H1 (cell line): ENCODE measurements around the gene CDKL1.

Experiments
- CEBPB ChIP-seq: IDR thresholded peaks from 2 replicates; pipeline ENCODE4 v1.6.1; 2012; ENCODE audit warnings: low read depth, low read length
- CREB1 ChIP-seq: IDR thresholded peaks from 2 replicates; pipeline ENCODE4 v1.6.1; 2012; ENCODE audit warnings: inconsistent platforms
- GABPA ChIP-seq: IDR thresholded peaks from 2 replicates; pipeline ENCODE4 v1.6.1; 2011; ENCODE audit warnings: mild to moderate bottlenecking, low read length, moderate library complexity, borderline replicate concordance; ENCODE audit not compliant: insufficient read depth
- JUN ChIP-seq: IDR thresholded peaks from 2 replicates; pipeline ENCODE4 v1.6.1; 2011; ENCODE audit warnings: low read depth, mild to moderate bottlenecking, improper control_type of control experiment, low read length
- MAFK ChIP-seq: IDR thresholded peaks from 2 replicates; pipeline ENCODE4 v1.6.1; 2012; ENCODE audit warnings: low read depth, mild to moderate bottlenecking, improper control_type of control experiment, low read length
- POLR2A ChIP-seq, 2 experiments: IDR thresholded peaks; 1 replicate in 1 of 2; 2 replicates in 1 of 2; pipeline ENCODE4 v1.6.1; 2011; ENCODE audit warnings: low read depth in 2 of 2, low read length in 2 of 2, mild to moderate bottlenecking in 2 of 2; ENCODE audit errors: control extremely low read depth in 1 of 2
- RAD21 ChIP-seq, 2 experiments: IDR thresholded peaks in 1 of 2; conservative IDR thresholded peaks in 1 of 2; 2 replicates each; pipeline ENCODE4 v1.6.1; 2011; ENCODE audit warnings: low read depth in 2 of 2, low read length in 2 of 2, improper control_type of control experiment in 1 of 2, inconsistent platforms in 1 of 2, mild to moderate bottlenecking in 1 of 2, moderate library complexity in 1 of 2
- RFX5 ChIP-seq: IDR thresholded peaks from 2 replicates; pipeline ENCODE4 v1.6.1; 2011; ENCODE audit warnings: low read depth, low read length, improper control_type of control experiment, borderline replicate concordance
- RXRA ChIP-seq: IDR thresholded peaks from 2 replicates; pipeline ENCODE4 v1.6.1; 2011; ENCODE audit warnings: low read depth, mild to moderate bottlenecking, low read length, moderate library complexity; ENCODE audit not compliant: insufficient read depth
- ZNF274 ChIP-seq: IDR thresholded peaks from 2 replicates; pipeline ENCODE4 v1.7.0; 2012; ENCODE audit warnings: low read length, borderline replicate concordance; ENCODE audit errors: extremely low read depth
- TF ChIP-seq, protein P1 (sequence below), 3 experiments: IDR thresholded peaks; 1 replicate in 2 of 3; 2 replicates in 1 of 3; pipeline versions ENCODE4 v1.5.1 to v1.6.1; 2011; ENCODE audit warnings: low read length in 3 of 3, mild to moderate bottlenecking in 3 of 3, inconsistent platforms in 2 of 3, low read depth in 1 of 3, moderate library complexity in 1 of 3; ENCODE audit not compliant: insufficient read depth in 1 of 3; ENCODE audit errors: control extremely low read depth in 1 of 3
- TF ChIP-seq, protein P2 (sequence below): IDR thresholded peaks from 2 replicates; pipeline ENCODE4 v1.6.1; 2012; ENCODE audit warnings: inconsistent platforms

DNA sequence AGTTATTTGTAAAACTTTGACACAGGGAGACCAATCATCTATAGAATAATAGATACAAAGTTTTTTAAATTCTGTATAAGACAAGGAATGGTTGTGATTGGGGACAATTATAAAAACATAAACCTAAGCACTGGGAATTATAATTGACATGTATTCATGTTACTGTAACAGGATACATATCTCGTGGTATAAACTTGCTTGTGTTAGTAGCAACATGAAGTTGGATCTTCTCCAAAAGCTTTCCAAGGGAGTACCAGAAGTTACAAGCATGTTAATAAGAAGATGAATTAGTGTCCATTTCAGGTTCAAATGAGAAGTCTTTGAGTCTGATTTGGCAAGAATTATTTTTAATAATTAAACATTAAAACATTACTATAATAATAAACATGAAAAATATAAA, 42.2 kb downstream of the CDKL1 start:
- TF ChIP-seq RXRA: no peak
- no peak for TF ChIP-seq JUN
- TF ChIP-seq, protein P1, sequence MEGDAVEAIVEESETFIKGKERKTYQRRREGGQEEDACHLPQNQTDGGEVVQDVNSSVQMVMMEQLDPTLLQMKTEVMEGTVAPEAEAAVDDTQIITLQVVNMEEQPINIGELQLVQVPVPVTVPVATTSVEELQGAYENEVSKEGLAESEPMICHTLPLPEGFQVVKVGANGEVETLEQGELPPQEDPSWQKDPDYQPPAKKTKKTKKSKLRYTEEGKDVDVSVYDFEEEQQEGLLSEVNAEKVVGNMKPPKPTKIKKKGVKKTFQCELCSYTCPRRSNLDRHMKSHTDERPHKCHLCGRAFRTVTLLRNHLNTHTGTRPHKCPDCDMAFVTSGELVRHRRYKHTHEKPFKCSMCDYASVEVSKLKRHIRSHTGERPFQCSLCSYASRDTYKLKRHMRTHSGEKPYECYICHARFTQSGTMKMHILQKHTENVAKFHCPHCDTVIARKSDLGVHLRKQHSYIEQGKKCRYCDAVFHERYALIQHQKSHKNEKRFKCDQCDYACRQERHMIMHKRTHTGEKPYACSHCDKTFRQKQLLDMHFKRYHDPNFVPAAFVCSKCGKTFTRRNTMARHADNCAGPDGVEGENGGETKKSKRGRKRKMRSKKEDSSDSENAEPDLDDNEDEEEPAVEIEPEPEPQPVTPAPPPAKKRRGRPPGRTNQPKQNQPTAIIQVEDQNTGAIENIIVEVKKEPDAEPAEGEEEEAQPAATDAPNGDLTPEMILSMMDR (IDR thresholded peaks at IDR 0.05; ENCODE audit: control extremely low read depth in 1 of 3, insufficient read depth in 1 of 3, low read depth in 1 of 3, low read length in 3 of 3): no peak
- TF ChIP-seq ZNF274: no peak
- no peak for TF ChIP-seq CEBPB
- no peak for TF ChIP-seq POLR2A (IDR thresholded peaks at IDR 0.05; ENCODE audit: control extremely low read depth in 1 of 2, low read depth in 2 of 2, low read length in 2 of 2)
- no peak for TF ChIP-seq RFX5
- no peak for TF ChIP-seq CREB1
- TF ChIP-seq MAFK: no peak
- TF ChIP-seq GABPA: no peak
- TF ChIP-seq RAD21 (IDR thresholded peaks at IDR 0.05 in 1 of 2, conservative IDR thresholded peaks at IDR 0.05 in 1 of 2; ENCODE audit: low read depth in 2 of 2, low read length in 2 of 2): no peak
- TF ChIP-seq, protein P2, sequence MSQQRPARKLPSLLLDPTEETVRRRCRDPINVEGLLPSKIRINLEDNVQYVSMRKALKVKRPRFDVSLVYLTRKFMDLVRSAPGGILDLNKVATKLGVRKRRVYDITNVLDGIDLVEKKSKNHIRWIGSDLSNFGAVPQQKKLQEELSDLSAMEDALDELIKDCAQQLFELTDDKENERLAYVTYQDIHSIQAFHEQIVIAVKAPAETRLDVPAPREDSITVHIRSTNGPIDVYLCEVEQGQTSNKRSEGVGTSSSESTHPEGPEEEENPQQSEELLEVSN: no peak
